Measurements from ENCODE around the gene MR1. TPM values are rescaled to one million over a fixed set of nuclear protein-coding genes. Genes with fewer than 3 reads are reported as not detected.

Gene MR1
- polyA plus RNA-seq, 1 of the 3 experiments (the other 2 are of a cell fraction) = 7.0 TPM

DNA sequence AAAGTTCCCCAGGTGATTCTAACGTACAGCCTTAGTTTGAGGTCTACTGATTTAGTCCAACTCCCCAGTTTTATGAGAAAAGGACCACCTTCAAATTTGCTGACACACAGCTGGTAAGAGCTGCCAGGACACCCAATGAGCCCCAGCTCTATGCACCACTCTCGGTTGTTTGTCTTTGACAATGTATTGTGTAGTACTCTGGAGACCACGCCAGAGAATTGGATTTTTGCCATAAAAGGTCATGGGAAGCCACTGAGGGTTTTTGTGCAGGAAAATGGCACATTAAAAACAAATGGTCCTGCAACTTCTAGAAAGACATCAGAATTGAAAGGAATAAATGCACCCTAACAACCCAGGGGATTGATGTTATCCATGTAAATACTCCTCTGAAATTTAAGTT, 47.6 kb downstream of the MR1 start:
- CTCF ChIA-PET = interaction anchor here (1.1 to 1.4 kb wide), 2 partner anchors 24 to 61 kb away, joined by 3 to 7 read pairs; no protein-coding TSS in a partner anchor
- Histone ChIP-seq H4K20me1 (ENCODE audit: insufficient read depth) (no peaks in the 10 kb centered on the region), H3K4me3 (ENCODE audit: low read depth in 2 of 2, low read length in 1 of 2) (no peak overlapping the region), H3K27me3 (ENCODE audit: insufficient read depth) (no peaks in the 10 kb centered on the region), H3K36me3 (replicated peaks in 1 of 2; ENCODE audit: control insufficient read depth in 1 of 2, insufficient read depth in 2 of 2, low read length in 1 of 2) (no peaks in the 10 kb centered on the region), H3F3A (replicated peaks; ENCODE audit: insufficient read depth) (peaks cover 15% of the 10 kb centered on the region), H3K79me2 (ENCODE audit: insufficient read depth) (no peaks in the 10 kb centered on the region), H3K9ac (no peak overlapping the region), H3K9me2 (no peaks in the 10 kb centered on the region), H3K27ac (ENCODE audit: low read depth in 2 of 2, low read length in 1 of 2) (no peak overlapping the region), H3K4me2 (no peak overlapping the region), H3K9me3 (no peaks in the 10 kb centered on the region), H3K4me1 (ENCODE audit: control insufficient read depth in 1 of 2, insufficient read depth in 2 of 2, low read depth in 1 of 2, low read length in 1 of 2) (peaks cover 10 to 16% of the 10 kb centered on the region in 2 experiments; a peak in 3 of 4 replicates), H2AFZ (ENCODE audit: low read depth) (no peak overlapping the region)
- no peak for TF ChIP-seq GABPA (IDR thresholded peaks at IDR 0.05; ENCODE audit: low read depth)
- TF ChIP-seq TCF12 (IDR thresholded peaks at IDR 0.05) = no peak
- no peak for TF ChIP-seq NFIC (IDR thresholded peaks at IDR 0.05; ENCODE audit: borderline replicate concordance)
- TF ChIP-seq MEF2A (IDR thresholded peaks at IDR 0.05; ENCODE audit: borderline replicate concordance, low read depth) = no peak
- TF ChIP-seq, protein P1, sequence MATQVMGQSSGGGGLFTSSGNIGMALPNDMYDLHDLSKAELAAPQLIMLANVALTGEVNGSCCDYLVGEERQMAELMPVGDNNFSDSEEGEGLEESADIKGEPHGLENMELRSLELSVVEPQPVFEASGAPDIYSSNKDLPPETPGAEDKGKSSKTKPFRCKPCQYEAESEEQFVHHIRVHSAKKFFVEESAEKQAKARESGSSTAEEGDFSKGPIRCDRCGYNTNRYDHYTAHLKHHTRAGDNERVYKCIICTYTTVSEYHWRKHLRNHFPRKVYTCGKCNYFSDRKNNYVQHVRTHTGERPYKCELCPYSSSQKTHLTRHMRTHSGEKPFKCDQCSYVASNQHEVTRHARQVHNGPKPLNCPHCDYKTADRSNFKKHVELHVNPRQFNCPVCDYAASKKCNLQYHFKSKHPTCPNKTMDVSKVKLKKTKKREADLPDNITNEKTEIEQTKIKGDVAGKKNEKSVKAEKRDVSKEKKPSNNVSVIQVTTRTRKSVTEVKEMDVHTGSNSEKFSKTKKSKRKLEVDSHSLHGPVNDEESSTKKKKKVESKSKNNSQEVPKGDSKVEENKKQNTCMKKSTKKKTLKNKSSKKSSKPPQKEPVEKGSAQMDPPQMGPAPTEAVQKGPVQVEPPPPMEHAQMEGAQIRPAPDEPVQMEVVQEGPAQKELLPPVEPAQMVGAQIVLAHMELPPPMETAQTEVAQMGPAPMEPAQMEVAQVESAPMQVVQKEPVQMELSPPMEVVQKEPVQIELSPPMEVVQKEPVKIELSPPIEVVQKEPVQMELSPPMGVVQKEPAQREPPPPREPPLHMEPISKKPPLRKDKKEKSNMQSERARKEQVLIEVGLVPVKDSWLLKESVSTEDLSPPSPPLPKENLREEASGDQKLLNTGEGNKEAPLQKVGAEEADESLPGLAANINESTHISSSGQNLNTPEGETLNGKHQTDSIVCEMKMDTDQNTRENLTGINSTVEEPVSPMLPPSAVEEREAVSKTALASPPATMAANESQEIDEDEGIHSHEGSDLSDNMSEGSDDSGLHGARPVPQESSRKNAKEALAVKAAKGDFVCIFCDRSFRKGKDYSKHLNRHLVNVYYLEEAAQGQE (IDR thresholded peaks at IDR 0.05; ENCODE audit: low read depth, low read length) = no peak
- no peak for TF ChIP-seq MXI1 (IDR thresholded peaks at IDR 0.05; ENCODE audit: low read depth, low read length)
- no peak for TF ChIP-seq GATA2 (CRISPR knock-in tag; IDR thresholded peaks at IDR 0.05)
- no peak for TF ChIP-seq EZH2phosphoT487 (IDR thresholded peaks at IDR 0.05; ENCODE audit: borderline replicate concordance, low read depth)
- TF ChIP-seq RCOR1 (IDR thresholded peaks at IDR 0.05; ENCODE audit: low read length) = no peak
- TF ChIP-seq, protein P2, sequence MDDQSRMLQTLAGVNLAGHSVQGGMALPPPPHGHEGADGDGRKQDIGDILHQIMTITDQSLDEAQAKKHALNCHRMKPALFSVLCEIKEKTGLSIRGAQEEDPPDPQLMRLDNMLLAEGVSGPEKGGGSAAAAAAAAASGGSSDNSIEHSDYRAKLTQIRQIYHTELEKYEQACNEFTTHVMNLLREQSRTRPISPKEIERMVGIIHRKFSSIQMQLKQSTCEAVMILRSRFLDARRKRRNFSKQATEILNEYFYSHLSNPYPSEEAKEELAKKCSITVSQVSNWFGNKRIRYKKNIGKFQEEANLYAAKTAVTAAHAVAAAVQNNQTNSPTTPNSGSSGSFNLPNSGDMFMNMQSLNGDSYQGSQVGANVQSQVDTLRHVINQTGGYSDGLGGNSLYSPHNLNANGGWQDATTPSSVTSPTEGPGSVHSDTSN (IDR thresholded peaks at IDR 0.05) = no peak
- TF ChIP-seq POLR2AphosphoS5 (IDR thresholded peaks at IDR 0.05; ENCODE audit: low read depth, low read length) = no peak
- no peak for TF ChIP-seq TAF1 (IDR thresholded peaks at IDR 0.05; ENCODE audit: borderline replicate concordance, low read depth, low read length)
- TF ChIP-seq, protein P3, sequence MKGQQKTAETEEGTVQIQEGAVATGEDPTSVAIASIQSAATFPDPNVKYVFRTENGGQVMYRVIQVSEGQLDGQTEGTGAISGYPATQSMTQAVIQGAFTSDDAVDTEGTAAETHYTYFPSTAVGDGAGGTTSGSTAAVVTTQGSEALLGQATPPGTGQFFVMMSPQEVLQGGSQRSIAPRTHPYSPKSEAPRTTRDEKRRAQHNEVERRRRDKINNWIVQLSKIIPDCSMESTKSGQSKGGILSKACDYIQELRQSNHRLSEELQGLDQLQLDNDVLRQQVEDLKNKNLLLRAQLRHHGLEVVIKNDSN (IDR thresholded peaks at IDR 0.05; ENCODE audit: borderline replicate concordance, low read depth) = no peak
- no peak for TF ChIP-seq FOSL2 (IDR thresholded peaks at IDR 0.05; ENCODE audit: borderline replicate concordance, low read depth)
- WGBS (ENCODE audit: low lambda C conversion rate) = 73% methylated on average over 3 of the region's 3 CpGs
- POLR2A ChIA-PET = no interaction called here
- no peak for DNase-seq

All from SK-N-SH (cell line).